ENCODE results near the gene NSD2.
"Not testable (repeated sequence)": the region's sequence is repeated elsewhere in the genome, so short reads cannot be mapped to it uniquely, and the experiment has no call there.

Gene NSD2

GRCh38 chr4:1831331-1831730, 39.9 kb upstream of the NSD2 start:
- 96% methylated on average over 8 of the region's 8 CpGs for WGBS
- H3K9ac ChIP-seq (ENCODE audit: low read depth, low read length), result no peak overlapping the region
- no peak overlapping the region for H3K4me3 ChIP-seq (ENCODE audit: low read length)
- no peak overlapping the region for H3K27ac ChIP-seq (ENCODE audit: low read depth, low read length)
- H3K4me1 ChIP-seq (ENCODE audit: insufficient read depth, low read length), result no peaks in the 10 kb centered on the region
- peaks cover 67% of the 10 kb centered on the region for H3K36me3 ChIP-seq (ENCODE audit: insufficient read depth, low read length)
- no peaks in the 10 kb centered on the region for H3K27me3 ChIP-seq (ENCODE audit: insufficient read depth, low read length)
- peaks cover 4% of the 10 kb centered on the region; the same call in 1 of the 2 replicates for H3K9me3 ChIP-seq (ENCODE audit: insufficient read depth, low read depth, low read length)

- Histone ChIP-seq H3K4me3 (ENCODE audit: low read length) (no peak overlapping the region), H3K27ac (ENCODE audit: low read depth, low read length) (no peak overlapping the region), H3K9ac (ENCODE audit: low read depth, low read length) (no peak overlapping the region), H3K4me1 (ENCODE audit: insufficient read depth, low read length) (no peaks in the 10 kb centered on the region), H3K27me3 (ENCODE audit: insufficient read depth, low read length) (no peaks in the 10 kb centered on the region), H3K36me3 (ENCODE audit: insufficient read depth, low read length) (peaks cover 71% of the 10 kb centered on the region), H3K9me3 (ENCODE audit: insufficient read depth, low read depth, low read length) (peaks cover 4% of the 10 kb centered on the region; the same call in 1 of the 2 replicates)
- WGBS, result 95% methylated on average over 18 of the region's 18 CpGs
Measured at GRCh38 chr4:1832690-1833089, 38.5 kb upstream of the NSD2 start.

GRCh38 chr4:1833307-1834046, 37.7 kb upstream of the NSD2 start:
- peaks cover 4% of the 10 kb centered on the region; the same call in 1 of the 2 replicates for H3K9me3 ChIP-seq (ENCODE audit: insufficient read depth, low read depth, low read length)

DNA sequence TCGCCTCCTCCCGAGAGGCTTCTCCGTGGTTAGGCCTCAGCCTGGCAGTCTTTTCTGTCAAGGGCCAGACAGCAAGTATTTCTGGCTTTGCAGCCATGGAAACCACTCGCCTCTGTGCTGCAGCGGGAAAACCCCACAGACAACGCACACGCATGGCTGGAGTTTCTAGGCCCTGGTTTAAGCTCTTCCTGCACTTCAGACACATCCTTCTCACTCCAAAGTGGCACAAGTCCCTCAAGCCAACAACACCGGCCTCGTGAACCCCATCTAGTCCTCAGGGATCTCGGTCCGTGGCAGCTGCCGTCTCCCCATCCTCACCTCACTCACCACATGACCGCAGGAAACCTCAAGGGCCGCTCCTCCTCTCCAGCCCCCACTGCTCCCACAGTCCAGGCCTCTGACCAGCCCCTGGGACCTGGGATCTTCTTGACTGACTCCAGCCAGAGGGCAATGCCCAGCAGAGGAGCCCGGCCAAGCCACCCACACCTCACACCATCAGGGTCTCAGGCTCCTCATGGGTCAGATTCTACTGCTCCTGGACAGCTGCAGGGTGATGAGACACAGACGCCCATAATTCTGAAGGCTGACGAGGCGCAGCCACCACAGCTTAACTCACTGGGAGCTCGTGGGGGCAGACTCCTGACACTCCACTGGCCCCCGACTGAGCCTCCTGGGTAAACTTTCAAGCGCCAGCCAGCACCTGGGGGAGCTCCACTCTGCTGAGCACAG, 37.0 kb upstream of the NSD2 start:
- H3K9me3 ChIP-seq (ENCODE audit: insufficient read depth, low read depth, low read length), result peaks cover 4% of the 10 kb centered on the region; the same call in 1 of the 2 replicates
- peaks cover 81% of the 10 kb centered on the region for H3K36me3 ChIP-seq (ENCODE audit: insufficient read depth, low read length)
- H3K27ac ChIP-seq (ENCODE audit: low read depth, low read length), result no peak overlapping the region
- no peak overlapping the region for H3K9ac ChIP-seq (ENCODE audit: low read depth, low read length)
- H3K4me1 ChIP-seq (ENCODE audit: insufficient read depth, low read length), result no peaks in the 10 kb centered on the region
- H3K4me3 ChIP-seq (ENCODE audit: low read length), result no peak overlapping the region
- WGBS, result 95% methylated on average over 21 of the region's 21 CpGs
- H3K27me3 ChIP-seq (ENCODE audit: insufficient read depth, low read length), result no peaks in the 10 kb centered on the region

More at GRCh38 chr4:1833307-1834046, 37.7 kb upstream of the NSD2 start:
- no peaks in the 10 kb centered on the region for H3K27me3 ChIP-seq (ENCODE audit: insufficient read depth, low read length)
- WGBS, result 96% methylated on average over 14 of the region's 14 CpGs
- H3K36me3 ChIP-seq (ENCODE audit: insufficient read depth, low read length), result peaks cover 73% of the 10 kb centered on the region
- H3K4me1 ChIP-seq (ENCODE audit: insufficient read depth, low read length), result no peaks in the 10 kb centered on the region
- H3K4me3 ChIP-seq (ENCODE audit: low read length), result no peak overlapping the region
- H3K9ac ChIP-seq (ENCODE audit: low read depth, low read length), result no peak overlapping the region
- H3K27ac ChIP-seq (ENCODE audit: low read depth, low read length), result no peak overlapping the region

DNA sequence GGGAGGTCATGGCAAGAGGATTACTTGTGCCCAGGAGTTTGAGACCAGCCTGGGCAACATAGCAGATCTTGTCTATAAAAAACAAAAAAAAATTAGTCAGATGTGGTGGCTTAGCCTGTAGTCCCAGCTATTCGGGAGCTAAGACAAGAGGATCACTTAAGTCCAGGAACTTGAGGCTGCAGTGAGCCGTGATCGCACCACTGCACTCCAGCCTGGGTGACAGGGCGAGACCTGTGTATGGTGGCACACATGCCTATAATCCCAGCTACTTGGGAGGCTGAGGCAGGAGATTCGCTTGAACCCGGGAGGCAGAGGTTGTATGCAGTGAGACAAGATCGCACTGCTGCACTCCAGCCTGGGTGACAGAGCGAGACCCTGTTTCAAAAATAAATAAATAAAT, 35.4 kb upstream of the NSD2 start:
- H3K4me1 ChIP-seq (ENCODE audit: insufficient read depth, low read length); H3K27me3 ChIP-seq (ENCODE audit: insufficient read depth, low read length); H3K4me3 ChIP-seq (ENCODE audit: low read length); H3K27ac ChIP-seq (ENCODE audit: low read depth, low read length); H3K9ac ChIP-seq (ENCODE audit: low read depth, low read length); H3K9me3 ChIP-seq (ENCODE audit: insufficient read depth, low read depth, low read length): not testable (repeated sequence)
- 95% methylated on average over 7 of the region's 8 CpGs for WGBS
- peaks cover 80% of the 10 kb centered on the region for H3K36me3 ChIP-seq (ENCODE audit: insufficient read depth, low read length)

GRCh38 chr4:1836650-1837049, 34.5 kb upstream of the NSD2 start:
- no peaks in the 10 kb centered on the region for H3K4me1 ChIP-seq (ENCODE audit: insufficient read depth, low read length)
- peaks cover 76% of the 10 kb centered on the region for H3K36me3 ChIP-seq (ENCODE audit: insufficient read depth, low read length)
- no peak overlapping the region for H3K27ac ChIP-seq (ENCODE audit: low read depth, low read length)
- H3K9me3 ChIP-seq (ENCODE audit: insufficient read depth, low read depth, low read length), result no peaks in the 10 kb centered on the region
- H3K9ac ChIP-seq (ENCODE audit: low read depth, low read length), result no peak overlapping the region
- WGBS, result 97% methylated on average over 7 of the region's 7 CpGs
- no peaks in the 10 kb centered on the region for H3K27me3 ChIP-seq (ENCODE audit: insufficient read depth, low read length)
- no peak overlapping the region for H3K4me3 ChIP-seq (ENCODE audit: low read length)

GRCh38 chr4:1837069-1837468, 34.1 kb upstream of the NSD2 start:
- peaks cover 74% of the 10 kb centered on the region for H3K36me3 ChIP-seq (ENCODE audit: insufficient read depth, low read length)
- H3K9me3 ChIP-seq (ENCODE audit: insufficient read depth, low read depth, low read length), result no peaks in the 10 kb centered on the region
- H3K4me1 ChIP-seq (ENCODE audit: insufficient read depth, low read length), result no peaks in the 10 kb centered on the region
- 97% methylated on average over 10 of the region's 10 CpGs for WGBS
- no peak overlapping the region for H3K4me3 ChIP-seq (ENCODE audit: low read length)
- H3K9ac ChIP-seq (ENCODE audit: low read depth, low read length), result no peak overlapping the region
- H3K27ac ChIP-seq (ENCODE audit: low read depth, low read length), result no peak overlapping the region
- no peaks in the 10 kb centered on the region for H3K27me3 ChIP-seq (ENCODE audit: insufficient read depth, low read length)

GRCh38 chr4:1839282-1839681, 31.9 kb upstream of the NSD2 start:
- Histone ChIP-seq H3K9ac (ENCODE audit: low read depth, low read length) (no peak overlapping the region), H3K9me3 (ENCODE audit: insufficient read depth, low read depth, low read length) (no peaks in the 10 kb centered on the region), H3K36me3 (ENCODE audit: insufficient read depth, low read length) (peaks cover 72% of the 10 kb centered on the region), H3K27ac (ENCODE audit: low read depth, low read length) (no peak overlapping the region), H3K4me1 (ENCODE audit: insufficient read depth, low read length) (no peaks in the 10 kb centered on the region), H3K4me3 (ENCODE audit: low read length) (no peak overlapping the region), H3K27me3 (ENCODE audit: insufficient read depth, low read length) (no peaks in the 10 kb centered on the region)
- 96% methylated on average over 7 of the region's 7 CpGs for WGBS

GRCh38 chr4:1841201-1841886, 29.8 kb upstream of the NSD2 start:
- H3K9me3 ChIP-seq (ENCODE audit: insufficient read depth, low read depth, low read length), result no peaks in the 10 kb centered on the region
- no peaks in the 10 kb centered on the region for H3K27me3 ChIP-seq (ENCODE audit: insufficient read depth, low read length)
- H3K4me3 ChIP-seq (ENCODE audit: low read length), result no peak overlapping the region
- 95% methylated on average over 31 of the region's 31 CpGs for WGBS
- peaks cover 62% of the 10 kb centered on the region for H3K36me3 ChIP-seq (ENCODE audit: insufficient read depth, low read length)
- no peaks in the 10 kb centered on the region for H3K4me1 ChIP-seq (ENCODE audit: insufficient read depth, low read length)
- no peak overlapping the region for H3K9ac ChIP-seq (ENCODE audit: low read depth, low read length)
- H3K27ac ChIP-seq (ENCODE audit: low read depth, low read length), result no peak overlapping the region

DNA sequence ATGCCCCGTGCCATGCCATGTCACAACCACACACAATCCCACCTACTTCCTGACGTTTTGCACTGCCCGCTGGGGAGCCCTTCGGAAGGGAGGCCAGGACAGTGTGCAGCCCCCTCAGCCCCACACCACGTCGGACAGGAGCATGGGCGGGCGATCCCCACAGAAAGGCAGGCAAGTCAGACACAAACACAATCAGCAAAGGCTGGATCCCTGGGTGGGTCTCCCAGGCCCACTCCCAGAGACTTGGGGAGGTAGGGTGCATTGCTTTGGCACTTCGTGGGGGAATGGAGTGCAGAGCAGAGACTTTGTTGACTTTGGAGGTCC, 29.3 kb upstream of the NSD2 start:
- WGBS, result 95% methylated on average over 9 of the region's 9 CpGs
- no peaks in the 10 kb centered on the region for H3K9me3 ChIP-seq (ENCODE audit: insufficient read depth, low read depth, low read length)
- peaks cover 62% of the 10 kb centered on the region for H3K36me3 ChIP-seq (ENCODE audit: insufficient read depth, low read length)
- no peaks in the 10 kb centered on the region for H3K4me1 ChIP-seq (ENCODE audit: insufficient read depth, low read length)
- no peak overlapping the region for H3K9ac ChIP-seq (ENCODE audit: low read depth, low read length)
- no peak overlapping the region for H3K4me3 ChIP-seq (ENCODE audit: low read length)
- no peak overlapping the region for H3K27ac ChIP-seq (ENCODE audit: low read depth, low read length)
- no peaks in the 10 kb centered on the region for H3K27me3 ChIP-seq (ENCODE audit: insufficient read depth, low read length)

DNA sequence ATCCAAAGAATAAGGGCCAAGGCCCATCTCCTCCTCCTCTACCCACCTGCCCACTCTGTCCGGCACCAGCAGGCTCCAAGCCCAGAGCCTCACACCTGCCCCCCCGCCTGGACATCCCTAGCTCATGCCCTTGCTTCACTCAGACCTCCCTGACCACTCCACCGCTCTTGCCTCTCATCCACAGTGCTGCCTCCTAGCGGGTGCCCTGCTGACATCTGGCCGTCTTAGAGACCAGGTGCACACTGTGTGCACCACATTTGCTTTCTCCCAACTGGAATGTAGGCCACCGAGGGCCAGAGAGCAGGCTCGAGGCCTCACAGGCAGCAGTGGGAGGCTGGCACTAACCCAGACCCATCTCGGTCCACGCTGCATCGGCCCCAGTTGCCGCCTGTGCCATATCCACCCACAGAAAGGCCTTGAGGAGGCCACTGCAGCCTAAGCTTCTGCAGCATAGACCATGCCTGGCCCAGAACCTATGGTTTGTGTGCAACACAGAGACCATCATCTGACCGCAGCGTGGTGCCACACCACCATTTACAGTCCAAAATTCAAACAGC, 28.8 kb upstream of the NSD2 start:
- Histone ChIP-seq H3K9me3 (ENCODE audit: insufficient read depth, low read depth, low read length) (no peaks in the 10 kb centered on the region), H3K27me3 (ENCODE audit: insufficient read depth, low read length) (no peaks in the 10 kb centered on the region), H3K4me3 (ENCODE audit: low read length) (no peak overlapping the region), H3K4me1 (ENCODE audit: insufficient read depth, low read length) (no peaks in the 10 kb centered on the region), H3K9ac (ENCODE audit: low read depth, low read length) (no peak overlapping the region), H3K27ac (ENCODE audit: low read depth, low read length) (no peak overlapping the region), H3K36me3 (ENCODE audit: insufficient read depth, low read length) (peaks cover 62% of the 10 kb centered on the region)
- WGBS, result 94% methylated on average over 13 of the region's 13 CpGs
